Smooth muscle cell (in vitro differentiated cells): ENCODE data around the gene SMG1. TPM values are rescaled to one million over a fixed set of nuclear protein-coding genes. Genes with fewer than 3 reads are reported as not detected.
A peak's percentile ranks its signal among the peaks of the same experiment; 100 is the strongest.
"Not testable (repeated sequence)": the region's sequence is repeated elsewhere in the genome, so short reads cannot be mapped to it uniquely, and the experiment has no call there.

Experiments
- DNase-seq: peaks from one replicate; lab custom pipeline; 2025; ENCODE audit not compliant: unreplicated experiment; lab: John Stamatoyannopoulos, UW
- H2AFZ ChIP-seq: fragments of 200-600 bp; sonication (generic); 2 replicates; pipeline ENCODE4 v1.6.0; 2016; ENCODE audit warnings: antibody characterized with exemption, low read depth, mild to moderate bottlenecking
- H3F3A ChIP-seq: fragments of 200-600 bp; sonication (generic); 2 replicates; pipeline ENCODE4 v1.6.0; 2017; ENCODE audit warnings: antibody characterized with exemption, low read depth
- H3K27ac ChIP-seq: fragments of 200-600 bp; sonication (generic); 2 replicates; pipeline ENCODE4 v1.5.1; 2016; ENCODE audit warnings: low read depth, mild to moderate bottlenecking
- H3K27me3 ChIP-seq: fragments of 200-600 bp; sonication (generic); 2 replicates; pipeline ENCODE4 v1.6.1; 2016; ENCODE audit warnings: low read depth, mild to moderate bottlenecking
- H3K36me3 ChIP-seq: fragments of 200-600 bp; sonication (generic); 2 replicates; pipeline ENCODE4 v1.5.1; 2016; ENCODE audit warnings: low read depth
- H3K4me1 ChIP-seq: fragments of 200-600 bp; sonication (generic); 2 replicates; pipeline ENCODE4 v1.5.1; 2016; ENCODE audit warnings: low read depth
- H3K4me2 ChIP-seq: fragments of 200-600 bp; sonication (generic); 2 replicates; pipeline ENCODE4 v1.6.0; 2016; ENCODE audit warnings: mild to moderate bottlenecking
- H3K4me3 ChIP-seq: fragments of 200-600 bp; sonication (generic); 2 replicates; pipeline ENCODE4 v1.5.1; 2016; ENCODE audit warnings: mild to moderate bottlenecking
- H3K79me2 ChIP-seq: fragments of 200-600 bp; sonication (generic); 2 replicates; pipeline ENCODE4 v1.6.0; 2016; ENCODE audit warnings: low read depth, mild to moderate bottlenecking
- H3K9ac ChIP-seq: fragments of 200-600 bp; sonication (generic); 2 replicates; pipeline ENCODE4 v1.6.0; 2016; ENCODE audit warnings: low read depth
- H3K9me3 ChIP-seq: fragments of 200-600 bp; sonication (generic); replicated peaks from 2 replicates; pipeline ENCODE4 v1.5.1; 2016; ENCODE audit warnings: low read depth
- H4K20me1 ChIP-seq: fragments of 200-600 bp; sonication (generic); 2 replicates; pipeline ENCODE4 v1.6.0; 2016; ENCODE audit warnings: low read depth
- CTCF ChIP-seq: fragments of 200-600 bp; sonication (generic); IDR thresholded peaks from 2 replicates; pipeline ENCODE4 v1.5.1; 2017; ENCODE audit warnings: borderline replicate concordance, mild to moderate bottlenecking, antibody characterized with exemption; ENCODE audit not compliant: insufficient read depth, poor library complexity, severe bottlenecking
- WGBS: methylation state at CpG from one replicate; pipeline ENCODE4 v1.1.7; 2016; ENCODE audit warnings: low lambda C conversion rate; 5-methylcytosine and 5-hydroxymethylcytosine counted together
- polyA plus RNA-seq: library from polyadenylated mRNA; unstranded; fragments of >200 nt; fragmentation: Nextera tagmentation; extraction: Ambion mirVana; gene quantifications from 2 replicates; pipeline ENCODE4 v1.2.1, GENCODE V29; 2016
- total RNA-seq: library from RNA; depleted of rRNA; stranded (reverse); fragments of >200 nt; gene quantifications from 2 replicates; pipeline ENCODE4 v1.2.3, GENCODE V29; 2014

The SMG1 gene
- total RNA-seq = 43.2 and 45.4 TPM in 2 replicates
- 4.9 and 15.8 TPM in 2 replicates for polyA plus RNA-seq

DNA sequence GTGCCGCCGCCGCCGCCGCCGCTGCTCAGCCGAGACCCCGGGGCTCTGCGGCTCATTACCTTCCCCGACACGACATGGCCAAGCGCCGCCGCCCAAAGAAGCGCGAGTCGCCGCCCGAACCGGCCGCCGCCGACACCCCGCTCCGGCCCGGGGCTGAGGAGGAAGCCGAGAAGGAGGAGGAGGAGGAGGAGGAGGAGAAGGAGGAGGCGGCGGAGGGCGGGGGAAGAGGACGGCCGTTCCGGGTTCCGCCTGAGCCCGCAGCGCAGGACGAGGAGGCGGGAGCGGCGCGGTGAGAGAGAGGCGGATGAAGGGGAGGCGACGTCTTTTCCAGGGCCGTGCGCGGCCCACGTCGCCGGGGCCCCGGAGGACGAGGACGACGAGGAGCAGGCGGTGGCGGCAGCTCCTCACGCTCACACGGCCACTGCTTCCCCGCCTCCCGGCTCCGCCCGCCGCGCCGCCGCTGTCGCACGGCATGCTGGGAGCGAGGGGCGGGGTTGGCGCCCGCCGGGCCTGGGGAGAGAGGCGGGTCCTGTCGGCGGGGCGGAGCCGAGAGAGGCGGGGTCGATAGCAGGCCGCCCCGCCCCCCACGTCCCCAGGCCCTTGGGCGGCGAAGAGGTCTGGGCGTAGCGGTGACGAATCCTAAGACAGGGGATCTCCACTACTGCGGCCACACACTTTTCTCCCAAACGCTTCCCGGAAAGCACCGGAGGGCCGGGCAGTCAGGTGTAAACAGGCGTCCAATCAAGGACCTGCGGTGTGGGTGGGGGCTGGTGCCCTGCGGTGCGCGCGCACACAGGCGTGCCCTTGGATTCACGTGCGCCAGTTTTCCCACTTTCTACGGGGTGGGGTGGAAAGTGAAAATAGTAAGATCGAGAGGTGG, at the start of gene SMG1:
SMG1 (minus strand) TSS at position 423 of the 880 bp plus-strand sequence; CDS start at position 56, 367 bp downstream.
- not testable (repeated sequence) for H3K36me3 ChIP-seq, H3K27me3 ChIP-seq, H3F3A ChIP-seq, H3K9me3 ChIP-seq
- H3K9ac ChIP-seq = peak within 1 kb of the TSS; percentile 96
- peaks cover 15% of the 10 kb centered on the region for H3K4me1 ChIP-seq
- peak; percentile 81 for DNase-seq
- peak within 1 kb of the TSS; percentile 96 for H3K4me2 ChIP-seq
- WGBS = 2% methylated on average over 18 of the region's 104 CpGs
- peaks cover 46% of the 10 kb centered on the region for H3K79me2 ChIP-seq
- peak within 1 kb of the TSS; percentile 87 for H2AFZ ChIP-seq
- peak within 1 kb of the TSS; percentile 98 for H3K4me3 ChIP-seq
- peaks cover 43% of the 10 kb centered on the region for H4K20me1 ChIP-seq
- peak within 1 kb of the TSS; percentile 94 for H3K27ac ChIP-seq

- no peaks in the 10 kb centered on the region for H3K9me3 ChIP-seq
- no peak overlapping the region for H2AFZ ChIP-seq
- no peak for DNase-seq
- no peaks in the 10 kb centered on the region for H3F3A ChIP-seq
- H3K79me2 ChIP-seq = no peaks in the 10 kb centered on the region
- TF ChIP-seq CTCF = no peak
- H3K4me3 ChIP-seq = no peak overlapping the region
- peaks cover 11% of the 10 kb centered on the region for H3K27me3 ChIP-seq
- no peaks in the 10 kb centered on the region for H4K20me1 ChIP-seq
- no peak overlapping the region for H3K27ac ChIP-seq
- no peak overlapping the region for H3K4me2 ChIP-seq
- no peak overlapping the region for H3K9ac ChIP-seq
- no peaks in the 10 kb centered on the region for H3K36me3 ChIP-seq
- H3K4me1 ChIP-seq = no peaks in the 10 kb centered on the region
- WGBS = 39% methylated on average over 3 of the region's 3 CpGs
Measured at GRCh38 chr16:18975109-18975508, 48.9 kb upstream of the SMG1 start.

DNA sequence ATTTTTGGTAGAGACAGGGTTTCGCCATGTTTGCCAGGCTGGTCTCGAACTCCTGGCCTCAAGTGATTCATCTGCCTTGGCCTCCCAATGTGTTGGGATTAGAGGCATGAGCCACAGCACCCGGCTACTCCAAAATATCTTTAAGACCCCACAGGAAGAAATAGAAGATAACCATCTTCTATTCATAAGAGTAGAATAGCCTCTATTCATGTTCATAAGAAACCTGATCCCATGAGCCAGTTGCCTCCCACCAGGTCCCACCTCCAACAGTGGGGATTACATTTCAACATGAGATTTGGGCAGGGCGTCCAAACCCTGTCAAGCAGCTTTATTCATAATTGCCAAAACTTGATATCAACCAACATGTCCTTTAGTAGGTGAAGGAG, 43.6 kb upstream of the SMG1 start:
- no peaks in the 10 kb centered on the region for H3K79me2 ChIP-seq
- H3K4me1 ChIP-seq = peaks cover 4% of the 10 kb centered on the region
- H3K27me3 ChIP-seq = peaks cover under 1% of the 10 kb centered on the region

More for the DNA sequence above, 43.6 kb upstream of the SMG1 start:
- Histone ChIP-seq H3K9ac (no peak overlapping the region), H2AFZ (no peak overlapping the region), H3K36me3 (no peaks in the 10 kb centered on the region), H3K27ac (no peak overlapping the region), H3K9me3 (no peaks in the 10 kb centered on the region), H3K4me2 (no peak overlapping the region), H3F3A (no peaks in the 10 kb centered on the region), H3K4me3 (no peak overlapping the region), H4K20me1 (no peaks in the 10 kb centered on the region)
- 85% methylated on average over 4 of the region's 4 CpGs for WGBS
- no peak for DNase-seq
- no peak for TF ChIP-seq CTCF
